IPS-18a (cell line): ENCODE measurements around the gene ENHO.

Experiments
- H3K27ac ChIP-seq: one replicate; pipeline ENCODE4 v1.5.1; 2013; ENCODE audit warnings: low read length
- H3K27me3 ChIP-seq: one replicate; pipeline ENCODE4 v1.6.1; 2013; ENCODE audit warnings: mild to moderate bottlenecking, low read length; ENCODE audit not compliant: control insufficient read depth, insufficient read depth
- H3K36me3 ChIP-seq: one replicate; pipeline ENCODE4 v1.6.1; 2013; ENCODE audit warnings: low read depth, low read length; ENCODE audit not compliant: control insufficient read depth
- H3K4me1 ChIP-seq: one replicate; pipeline ENCODE4 v1.6.1; 2013; ENCODE audit warnings: low read depth, low read length; ENCODE audit not compliant: control insufficient read depth
- H3K4me3 ChIP-seq: one replicate; pipeline ENCODE4 v1.5.1; 2013; ENCODE audit warnings: low read length
- H3K9ac ChIP-seq: one replicate; pipeline ENCODE4 v1.6.1; 2013; ENCODE audit warnings: mild to moderate bottlenecking, low read length, moderate library complexity
- H3K9me3 ChIP-seq: one replicate; pipeline ENCODE4 v1.6.1; 2013; ENCODE audit warnings: low read depth, low read length; ENCODE audit not compliant: control insufficient read depth

The ENHO gene

DNA sequence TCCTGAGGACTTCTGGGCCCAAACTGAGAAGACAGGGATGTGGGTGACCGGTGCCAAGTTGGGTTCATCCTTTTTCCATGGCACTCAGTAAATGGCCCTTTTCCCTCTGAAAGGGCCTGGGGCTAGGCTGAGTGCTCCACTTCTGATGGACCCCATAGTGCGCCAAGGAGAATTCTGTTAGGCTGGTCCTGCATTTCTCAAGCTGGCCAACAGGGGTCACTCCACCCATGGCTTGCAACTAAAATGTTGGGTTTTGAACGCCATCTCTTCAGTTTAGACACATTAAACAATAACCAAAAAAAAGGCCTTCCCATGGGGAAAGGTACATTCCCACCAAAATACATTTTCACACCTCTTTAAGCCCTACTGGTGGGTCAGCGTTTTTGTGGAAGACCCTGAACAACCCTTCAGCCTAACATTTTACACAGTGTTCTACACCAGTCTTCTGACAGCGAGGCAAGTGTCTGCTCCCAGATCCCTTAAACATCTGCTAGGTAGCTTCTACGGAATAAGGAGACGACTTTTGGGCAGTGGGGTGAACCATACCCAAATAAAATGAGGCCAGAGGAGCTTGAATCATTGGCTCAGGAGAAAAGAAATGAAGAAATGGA is 39.5 kb upstream of the ENHO start:
- Histone ChIP-seq H3K36me3 (no peaks in the 10 kb centered on the region), H3K27me3 (no peaks in the 10 kb centered on the region), H3K4me3 (no peak overlapping the region), H3K9ac (no peak overlapping the region), H3K9me3 (no peaks in the 10 kb centered on the region), H3K4me1 (peaks cover 12% of the 10 kb centered on the region), H3K27ac (no peak overlapping the region)

- no peak overlapping the region for H3K4me3 ChIP-seq
- no peaks in the 10 kb centered on the region for H3K36me3 ChIP-seq
- H3K27me3 ChIP-seq: no peaks in the 10 kb centered on the region
- H3K4me1 ChIP-seq: peaks cover 12% of the 10 kb centered on the region
- H3K9me3 ChIP-seq: no peaks in the 10 kb centered on the region
- H3K27ac ChIP-seq: no peak overlapping the region
- H3K9ac ChIP-seq: no peak overlapping the region
Observed at GRCh38 chr9:34560599-34561214, 37.9 kb upstream of the ENHO start.

DNA sequence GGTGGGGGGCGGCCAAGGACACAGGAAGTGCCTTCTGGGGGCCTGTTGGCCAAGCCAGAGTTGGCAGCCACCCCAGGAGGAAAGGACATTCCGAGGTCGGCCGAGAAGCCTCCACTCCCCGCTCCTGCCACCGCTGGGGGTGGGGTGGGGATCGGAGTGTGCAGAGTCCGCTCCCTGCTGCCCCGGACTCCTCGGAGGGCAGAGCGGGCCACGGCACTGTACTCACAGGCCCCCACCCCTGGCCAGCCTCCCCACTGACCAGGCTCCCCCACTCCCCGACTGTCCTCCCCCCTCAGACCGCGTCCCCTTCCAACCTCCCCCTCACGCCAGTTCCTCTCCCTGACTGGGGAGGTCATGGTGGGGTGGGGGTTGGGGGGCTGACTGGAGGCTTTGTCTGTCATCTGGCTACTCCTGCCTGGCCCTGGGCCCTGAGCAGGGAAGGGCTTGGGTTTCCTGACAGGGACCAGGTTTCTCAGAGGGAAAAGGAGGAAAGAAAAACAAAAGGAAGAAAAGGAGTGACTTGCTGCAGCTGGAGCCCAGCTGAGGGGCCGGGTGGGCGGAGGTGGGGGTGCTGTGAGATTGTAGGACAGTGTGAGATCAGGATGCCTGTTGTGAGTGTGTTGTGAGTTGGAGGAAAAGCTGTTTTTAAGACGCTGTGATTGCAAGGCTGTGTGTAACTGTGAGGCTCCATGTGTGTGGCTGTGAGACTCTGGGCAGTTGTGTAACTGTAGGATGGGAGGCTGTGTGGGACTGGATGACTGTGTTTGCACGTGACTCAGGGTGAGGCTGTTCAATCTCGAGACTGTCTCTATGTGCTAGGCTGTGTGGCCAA is 37.0 kb upstream of the ENHO start:
- Histone ChIP-seq H3K9me3 (no peaks in the 10 kb centered on the region), H3K27ac (no peak overlapping the region)

DNA sequence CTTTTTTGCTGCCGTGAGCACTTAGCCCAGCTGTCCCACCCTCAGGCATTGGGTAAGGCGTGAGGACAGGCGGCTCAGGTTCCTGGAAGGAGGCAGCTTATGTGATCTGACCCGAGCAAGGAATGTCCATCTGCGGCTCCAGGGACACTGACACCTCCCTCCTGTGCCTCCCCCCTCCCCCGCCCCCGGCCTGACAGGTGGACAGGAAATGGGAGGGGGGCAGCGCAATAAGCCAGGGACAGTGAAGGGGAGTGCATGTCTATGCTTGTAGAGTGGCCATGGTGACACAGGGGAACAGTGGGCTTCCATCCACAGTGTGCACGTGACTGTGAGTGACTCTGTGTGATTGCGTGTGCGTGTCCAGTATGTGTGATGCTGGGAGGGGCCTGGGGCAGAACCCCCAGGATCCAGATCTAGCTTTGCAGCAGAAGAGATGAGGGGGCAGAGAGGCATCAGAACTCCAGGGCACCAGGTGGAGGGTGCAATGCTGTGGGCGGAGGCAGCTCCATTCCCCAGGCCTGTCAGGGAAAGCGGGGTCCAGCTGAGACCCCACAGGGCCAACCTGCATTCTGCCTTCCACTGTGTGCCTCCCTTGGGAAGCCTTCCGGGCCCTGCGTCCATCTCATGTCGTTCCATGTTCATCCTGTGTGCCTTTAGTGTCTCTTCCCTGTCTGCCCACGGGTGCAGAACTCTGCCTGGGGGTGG is 36.3 kb upstream of the ENHO start:
- H3K9ac ChIP-seq: no peak overlapping the region
- no peaks in the 10 kb centered on the region for H3K27me3 ChIP-seq
- H3K27ac ChIP-seq: no peak overlapping the region
- no peaks in the 10 kb centered on the region for H3K9me3 ChIP-seq
- H3K4me1 ChIP-seq: peaks cover 24% of the 10 kb centered on the region
- H3K4me3 ChIP-seq: no peak overlapping the region
- H3K36me3 ChIP-seq: no peaks in the 10 kb centered on the region

More for the DNA sequence above, 37.0 kb upstream of the ENHO start:
- Histone ChIP-seq H3K9ac (no peak overlapping the region), H3K4me3 (no peak overlapping the region), H3K36me3 (no peaks in the 10 kb centered on the region), H3K4me1 (peaks cover 18% of the 10 kb centered on the region), H3K27me3 (no peaks in the 10 kb centered on the region)

- Histone ChIP-seq H3K4me1 (peaks cover 24% of the 10 kb centered on the region), H3K27me3 (no peaks in the 10 kb centered on the region), H3K4me3 (no peak overlapping the region), H3K9ac (no peak overlapping the region), H3K27ac (no peak overlapping the region), H3K9me3 (no peaks in the 10 kb centered on the region), H3K36me3 (no peaks in the 10 kb centered on the region)
Observed at GRCh38 chr9:34558364-34558763, 35.6 kb upstream of the ENHO start.

- Histone ChIP-seq H3K36me3 (no peaks in the 10 kb centered on the region), H3K27me3 (no peaks in the 10 kb centered on the region), H3K9me3 (no peaks in the 10 kb centered on the region), H3K27ac (no peak overlapping the region), H3K4me1 (peaks cover 24% of the 10 kb centered on the region), H3K4me3 (no peak overlapping the region), H3K9ac (no peak overlapping the region)
Observed at GRCh38 chr9:34557426-34558321, 34.9 kb upstream of the ENHO start.

DNA sequence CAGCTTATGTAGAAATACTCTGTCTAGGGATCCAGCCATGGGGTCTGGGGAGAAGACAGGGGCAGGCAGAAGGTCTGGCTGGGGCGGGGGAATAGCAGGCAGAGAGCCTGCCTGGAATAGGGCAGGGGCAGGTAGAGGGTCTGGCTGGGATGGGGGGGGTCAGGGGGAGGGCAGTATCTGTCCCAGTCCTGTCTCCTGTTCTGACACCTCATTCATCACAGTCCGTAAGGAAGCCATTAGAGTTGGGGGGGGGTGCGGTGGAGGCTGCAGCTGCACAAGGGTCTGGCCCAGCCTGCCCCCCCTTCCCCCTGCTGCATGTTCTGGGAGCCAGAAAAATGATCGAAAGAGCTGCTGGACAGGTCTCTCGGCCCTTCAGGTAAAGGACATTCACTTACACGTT is 34.2 kb upstream of the ENHO start:
- H3K9ac ChIP-seq: no peak overlapping the region
- no peaks in the 10 kb centered on the region for H3K27me3 ChIP-seq

DNA sequence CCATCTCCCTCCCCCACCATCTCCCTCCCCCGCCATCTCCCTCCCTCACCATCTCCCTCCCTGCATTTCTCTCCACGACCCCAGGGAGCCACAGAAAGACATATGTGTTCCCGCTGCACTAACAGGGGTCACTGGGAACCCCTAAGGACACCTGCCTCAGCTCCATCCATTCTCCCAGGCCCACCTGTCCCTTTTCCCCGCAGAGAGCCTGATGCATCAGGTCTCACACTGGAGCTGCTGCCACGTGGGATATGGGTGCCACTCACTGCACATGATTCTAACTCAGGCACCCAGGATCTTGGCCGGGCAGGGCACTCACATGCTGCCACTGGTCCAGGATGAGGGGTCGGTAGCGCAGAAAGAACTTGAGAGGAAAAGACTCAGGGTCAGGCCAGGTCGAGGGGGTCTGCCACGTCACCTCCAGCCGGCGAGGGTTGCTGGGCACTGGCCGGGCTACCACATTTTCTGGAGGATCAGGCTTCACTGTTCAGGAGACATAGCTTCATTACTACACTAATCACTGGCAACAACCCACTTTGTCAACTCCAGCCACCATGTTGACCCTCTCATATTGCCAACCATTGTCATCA is 33.2 kb upstream of the ENHO start:
- H3K4me1 ChIP-seq: peaks cover 24% of the 10 kb centered on the region
- H3K4me3 ChIP-seq: no peak overlapping the region
- H3K27ac ChIP-seq: no peak overlapping the region
- no peaks in the 10 kb centered on the region for H3K9me3 ChIP-seq
- no peaks in the 10 kb centered on the region for H3K36me3 ChIP-seq
- no peaks in the 10 kb centered on the region for H3K27me3 ChIP-seq
- H3K9ac ChIP-seq: no peak overlapping the region

More for the DNA sequence above, 34.2 kb upstream of the ENHO start:
- Histone ChIP-seq H3K36me3 (no peaks in the 10 kb centered on the region), H3K4me1 (peaks cover 24% of the 10 kb centered on the region), H3K27ac (no peak overlapping the region), H3K4me3 (no peak overlapping the region), H3K9me3 (no peaks in the 10 kb centered on the region)

DNA sequence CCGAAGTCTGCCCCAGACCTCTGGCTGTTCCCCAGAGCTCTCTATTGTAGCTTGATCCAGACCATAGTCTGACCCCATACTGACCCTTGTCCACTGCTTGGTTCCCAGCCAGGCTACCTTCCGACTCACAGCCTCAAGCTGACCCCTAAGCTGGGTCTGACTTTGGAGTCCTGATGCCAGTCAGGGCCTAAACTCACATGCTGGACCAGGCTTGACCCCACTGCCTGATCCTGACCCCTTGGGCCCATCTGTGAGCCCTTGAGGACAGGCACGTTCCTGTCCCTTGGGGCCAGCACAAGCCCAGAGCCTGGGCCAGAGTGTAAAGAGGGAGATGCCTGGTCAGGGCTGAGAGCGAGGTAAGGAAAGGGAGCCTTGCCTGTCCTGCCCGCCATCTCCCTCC is 32.7 kb upstream of the ENHO start:
- H3K27me3 ChIP-seq: no peaks in the 10 kb centered on the region
- no peak overlapping the region for H3K4me3 ChIP-seq
- no peaks in the 10 kb centered on the region for H3K36me3 ChIP-seq
- no peak overlapping the region for H3K9ac ChIP-seq
- no peaks in the 10 kb centered on the region for H3K9me3 ChIP-seq
- H3K4me1 ChIP-seq: peaks cover 24% of the 10 kb centered on the region
- no peak overlapping the region for H3K27ac ChIP-seq

DNA sequence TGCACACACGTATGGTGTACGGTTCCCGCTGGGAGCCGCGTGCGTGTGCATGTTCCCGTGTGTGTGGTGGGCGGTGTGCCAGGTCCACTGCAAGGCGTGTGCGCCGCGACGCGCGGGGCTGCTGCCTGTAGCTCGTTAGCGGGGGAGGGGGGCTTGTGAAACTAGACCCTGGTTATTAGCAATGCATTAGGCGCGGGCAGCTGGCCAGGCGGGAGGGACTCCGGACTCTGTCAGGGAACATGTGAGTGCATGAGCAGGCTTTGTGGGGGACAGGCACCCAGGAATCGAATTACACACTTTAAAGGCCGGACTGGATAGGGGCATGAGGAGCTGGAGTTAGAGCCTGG is 32.2 kb upstream of the ENHO start:
- Histone ChIP-seq H3K4me1 (peaks cover 18% of the 10 kb centered on the region), H3K27ac (no peak overlapping the region), H3K9me3 (no peaks in the 10 kb centered on the region), H3K27me3 (no peaks in the 10 kb centered on the region), H3K4me3 (no peak overlapping the region), H3K9ac (no peak overlapping the region), H3K36me3 (no peaks in the 10 kb centered on the region)
